Measurements from ENCODE around the gene TRDN. TPM values are rescaled to one million over a fixed set of nuclear protein-coding genes. Genes with fewer than 3 reads are reported as not detected.

The TRDN gene, protein sequence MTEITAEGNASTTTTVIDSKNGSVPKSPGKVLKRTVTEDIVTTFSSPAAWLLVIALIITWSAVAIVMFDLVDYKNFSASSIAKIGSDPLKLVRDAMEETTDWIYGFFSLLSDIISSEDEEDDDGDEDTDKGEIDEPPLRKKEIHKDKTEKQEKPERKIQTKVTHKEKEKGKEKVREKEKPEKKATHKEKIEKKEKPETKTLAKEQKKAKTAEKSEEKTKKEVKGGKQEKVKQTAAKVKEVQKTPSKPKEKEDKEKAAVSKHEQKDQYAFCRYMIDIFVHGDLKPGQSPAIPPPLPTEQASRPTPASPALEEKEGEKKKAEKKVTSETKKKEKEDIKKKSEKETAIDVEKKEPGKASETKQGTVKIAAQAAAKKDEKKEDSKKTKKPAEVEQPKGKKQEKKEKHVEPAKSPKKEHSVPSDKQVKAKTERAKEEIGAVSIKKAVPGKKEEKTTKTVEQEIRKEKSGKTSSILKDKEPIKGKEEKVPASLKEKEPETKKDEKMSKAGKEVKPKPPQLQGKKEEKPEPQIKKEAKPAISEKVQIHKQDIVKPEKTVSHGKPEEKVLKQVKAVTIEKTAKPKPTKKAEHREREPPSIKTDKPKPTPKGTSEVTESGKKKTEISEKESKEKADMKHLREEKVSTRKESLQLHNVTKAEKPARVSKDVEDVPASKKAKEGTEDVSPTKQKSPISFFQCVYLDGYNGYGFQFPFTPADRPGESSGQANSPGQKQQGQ
- not detected in 2 replicates for total RNA-seq

DNA sequence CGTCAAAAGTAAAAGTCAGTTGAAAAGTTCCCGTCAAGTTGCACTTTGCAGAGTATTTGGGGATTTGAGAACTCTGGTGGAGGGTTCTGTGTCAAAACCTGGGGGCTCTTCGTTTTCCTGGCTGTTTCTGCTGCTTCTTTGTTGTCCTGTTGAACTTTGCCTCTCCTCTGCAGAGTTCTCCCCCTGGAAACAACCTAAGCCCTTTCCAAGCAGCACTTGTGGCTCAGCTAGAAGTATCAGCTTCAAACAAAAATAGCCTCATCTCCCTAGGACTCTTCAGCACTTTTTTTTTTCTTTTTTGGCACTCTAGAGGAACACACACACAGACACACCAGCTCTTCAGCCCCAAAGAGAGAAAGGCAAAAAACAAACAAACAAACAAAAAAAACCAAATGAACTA is at the start of gene TRDN:
Gene TRDN (minus strand): TSS at position 169 of the 400 bp plus-strand sequence. CDS start 175 bp downstream, outside the sequence.

Other genes starting within 250 kb of the TRDN start
- gene NKAIN2, start 166.9 kb upstream of the TRDN start, total RNA-seq: not detected in 2 replicates